GM23338 (cell line): ENCODE results near the gene ITPR3. TPM values are rescaled to one million over a fixed set of nuclear protein-coding genes. Genes with fewer than 3 reads are reported as not detected.

ENCODE experiments used
- ATAC-seq: fragments of 200-7000 bp; cut with Tn5 transposase; 3 replicates; pipeline ENCODE4 v1.9.1; 2020
- DNase-seq: peaks from one replicate; pipeline ENCODE4 v3.0.0-alpha.2; 2015; ENCODE audit warnings: low spot score
- H2AFZ ChIP-seq: fragments of 200-600 bp; sonication (generic); 2 replicates; pipeline ENCODE4 v1.8.0; 2016; ENCODE audit warnings: antibody characterized with exemption, mild to moderate bottlenecking, moderate library complexity
- H3F3A ChIP-seq: fragments of 200-600 bp; sonication (generic); replicated peaks from 2 replicates; pipeline ENCODE4 v1.8.0; 2017; ENCODE audit warnings: antibody characterized with exemption, mixed run types, low read depth
- H3K27ac ChIP-seq: fragments of 200-600 bp; sonication (generic); 2 replicates; pipeline ENCODE4 v1.6.1; 2016; ENCODE audit warnings: low read depth
- H3K27me3 ChIP-seq: fragments of 200-600 bp; sonication (generic); 2 replicates; pipeline ENCODE4 v1.8.0; 2016; ENCODE audit warnings: mild to moderate bottlenecking, mixed run types, moderate library complexity; ENCODE audit not compliant: insufficient read depth
- H3K36me3 ChIP-seq: fragments of 200-600 bp; sonication (generic); 2 replicates; pipeline ENCODE4 v1.8.0; 2016; ENCODE audit warnings: mild to moderate bottlenecking; ENCODE audit not compliant: insufficient read depth
- H3K4me1 ChIP-seq: fragments of 200-600 bp; sonication (generic); 2 replicates; pipeline ENCODE4 v1.8.0; 2016; ENCODE audit warnings: mild to moderate bottlenecking, moderate library complexity; ENCODE audit not compliant: insufficient read depth
- H3K4me2 ChIP-seq: fragments of 200-600 bp; sonication (generic); 2 replicates; pipeline ENCODE4 v1.7.1; 2017; ENCODE audit warnings: mixed run types
- H3K4me3 ChIP-seq: fragments of 200-600 bp; sonication (generic); 2 replicates; pipeline ENCODE4 v1.6.1; 2016; ENCODE audit warnings: mixed run types
- H3K79me2 ChIP-seq: fragments of 200-600 bp; sonication (generic); replicated peaks from 2 replicates; pipeline ENCODE4 v1.8.0; 2017; ENCODE audit warnings: mild to moderate bottlenecking; ENCODE audit not compliant: insufficient read depth
- H3K9me2 ChIP-seq: fragments of 200-600 bp; sonication (generic); 2 replicates; pipeline ENCODE4 v1.8.0; 2017; ENCODE audit not compliant: insufficient read depth
- H4K20me1 ChIP-seq: fragments of 200-600 bp; sonication (generic); replicated peaks from 2 replicates; pipeline ENCODE4 v1.8.0; 2017; ENCODE audit warnings: mild to moderate bottlenecking; ENCODE audit not compliant: insufficient read depth
- H3K27ac Mint-ChIP-seq: 2 replicates; pipeline ENCODE4 v1.8.0; 2020; ENCODE audit warnings: inconsistent platforms, mild to moderate bottlenecking, moderate library complexity, mixed read lengths
- H3K27me3 Mint-ChIP-seq: 3 replicates; pipeline ENCODE4 v1.8.0; 2022; ENCODE audit warnings: low read depth, mild to moderate bottlenecking, moderate library complexity, mixed read lengths, inconsistent platforms; ENCODE audit not compliant: insufficient read depth, poor library complexity
- H3K36me3 Mint-ChIP-seq: 3 replicates; pipeline ENCODE4 v1.8.0; 2021; ENCODE audit warnings: low read depth, mild to moderate bottlenecking, inconsistent platforms, moderate library complexity, mixed read lengths
- H3K4me1 Mint-ChIP-seq: 3 replicates; pipeline ENCODE4 v1.8.0; 2020; ENCODE audit warnings: mild to moderate bottlenecking, inconsistent platforms, mixed read lengths
- H3K4me3 Mint-ChIP-seq: 3 replicates; pipeline ENCODE4 v1.8.0; 2021; ENCODE audit warnings: moderate library complexity, mild to moderate bottlenecking, inconsistent platforms, mixed read lengths
- H3K9me3 Mint-ChIP-seq: 3 replicates; pipeline ENCODE4 v1.8.0; 2020; ENCODE audit warnings: moderate library complexity, mild to moderate bottlenecking, inconsistent platforms, mixed read lengths
- CREB1 ChIP-seq: fragments of 250-450 bp; sonication (Bioruptor Pico); IDR thresholded peaks from 2 replicates; pipeline ENCODE4 v1.5.0; 2020; ENCODE audit warnings: low read depth, mild to moderate bottlenecking, moderate library complexity
- EZH2 ChIP-seq: fragments of 200-600 bp; sonication (generic); IDR thresholded peaks from one replicate; pipeline ENCODE4 v1.8.0; 2017; ENCODE audit warnings: antibody characterized with exemption, mild to moderate bottlenecking, low read depth; ENCODE audit not compliant: unreplicated experiment
- EZH2phosphoT487 ChIP-seq: fragments of 200-600 bp; sonication (generic); IDR thresholded peaks from one replicate; pipeline ENCODE4 v1.8.1; 2018; ENCODE audit warnings: antibody characterized with exemption; ENCODE audit not compliant: unreplicated experiment
- JUNB ChIP-seq: IDR thresholded peaks from one replicate; pipeline ENCODE4 v1.6.1; 2016; ENCODE audit warnings: antibody characterized with exemption; ENCODE audit not compliant: unreplicated experiment
- REST ChIP-seq: IDR thresholded peaks from one replicate; pipeline ENCODE4 v1.6.1; 2018; ENCODE audit warnings: antibody characterized with exemption; ENCODE audit not compliant: unreplicated experiment
- STAT1 ChIP-seq: IDR thresholded peaks from one replicate; pipeline ENCODE4 v1.6.1; 2016; ENCODE audit warnings: antibody characterized with exemption; ENCODE audit not compliant: unreplicated experiment
- ZNF114 ChIP-seq: fragments of 250-450 bp; sonication (Bioruptor Pico); IDR thresholded peaks from 2 replicates; pipeline ENCODE4 v1.5.0; 2020; ENCODE audit warnings: mild to moderate bottlenecking, moderate library complexity
- ZNF331 ChIP-seq: fragments of 250-450 bp; sonication (Bioruptor Pico); IDR thresholded peaks from 2 replicates; pipeline ENCODE4 v1.5.0; 2020; ENCODE audit warnings: low read depth, mild to moderate bottlenecking, moderate library complexity
- polyA plus RNA-seq: library from polyadenylated mRNA; unstranded; fragments of >200 nt; fragmentation: Nextera tagmentation; extraction: Ambion mirVana; gene quantifications from 2 replicates; pipeline ENCODE4 v1.2.1, GENCODE V29; 2016
- total RNA-seq: library from RNA; depleted of rRNA; stranded (reverse); fragments of >200 nt; shearing (Covaris generic); gene quantifications from 2 replicates; pipeline ENCODE4 v1.2.3, GENCODE V29; 2014
- TF ChIP-seq, protein P1 (sequence below): IDR thresholded peaks from 2 replicates; pipeline ENCODE4 v1.6.1; 2016; ENCODE audit warnings: antibody characterized with exemption
- TF ChIP-seq, protein P2 (sequence below): fragments of 250-450 bp; sonication (Bioruptor Pico); IDR thresholded peaks from 2 replicates; pipeline ENCODE4 v1.5.0; 2020; ENCODE audit warnings: mild to moderate bottlenecking, moderate library complexity

The ITPR3 gene
- total and polyA plus RNA-seq, 2 experiments from 2014 or later = 7.3 to 31.9 TPM

DNA sequence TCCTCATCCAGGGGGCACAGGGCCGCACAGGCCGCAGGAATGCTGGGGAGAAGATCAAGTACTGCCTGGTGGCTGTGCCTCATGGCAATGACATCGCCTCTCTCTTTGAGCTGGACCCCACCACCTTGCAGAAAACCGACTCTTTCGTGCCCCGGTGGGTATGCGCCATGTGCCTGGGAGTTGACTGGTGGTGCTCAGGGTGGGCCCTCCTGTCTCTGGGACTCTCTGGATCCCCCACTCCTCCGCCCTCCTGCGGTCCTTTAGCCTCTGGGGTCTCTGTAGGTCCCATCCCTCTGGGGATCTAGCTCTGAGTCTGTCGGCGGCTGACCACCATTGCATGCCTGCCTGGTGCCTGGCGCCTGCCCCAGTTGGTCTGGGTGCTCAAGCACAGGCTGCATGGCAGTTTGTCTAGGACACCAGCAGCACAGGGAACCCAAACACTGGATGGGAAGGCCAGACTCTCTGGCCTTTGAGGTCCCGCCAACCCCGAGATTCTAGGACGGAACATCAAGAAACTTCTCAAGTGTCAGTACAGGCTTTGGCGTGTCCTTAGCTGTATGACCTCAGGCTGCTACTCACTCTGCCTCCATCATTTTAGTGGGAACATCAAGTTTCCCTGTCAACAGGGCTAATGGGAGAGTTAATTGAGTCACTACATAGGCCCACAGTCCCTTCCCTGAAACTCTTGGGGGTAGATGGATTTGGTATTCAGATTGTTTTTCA is 42.8 kb downstream of the ITPR3 start:
- ATAC-seq (no peak), DNase-seq (no peak)
- Histone ChIP-seq H3K36me3 (no peaks in the 10 kb centered on the region; the same call in 1 of the 2 replicates), H4K20me1 (no peaks in the 10 kb centered on the region), H3K4me2 (no peak overlapping the region), H3K4me1 (no peaks in the 10 kb centered on the region), H3K79me2 (no peaks in the 10 kb centered on the region), H2AFZ (no peak overlapping the region), H3F3A (no peaks in the 10 kb centered on the region), H3K27me3 (no peaks in the 10 kb centered on the region), H3K4me3 (no peak overlapping the region), H3K27ac (no peak overlapping the region), H3K9me2 (no peaks in the 10 kb centered on the region)
- TF ChIP-seq, protein P1, sequence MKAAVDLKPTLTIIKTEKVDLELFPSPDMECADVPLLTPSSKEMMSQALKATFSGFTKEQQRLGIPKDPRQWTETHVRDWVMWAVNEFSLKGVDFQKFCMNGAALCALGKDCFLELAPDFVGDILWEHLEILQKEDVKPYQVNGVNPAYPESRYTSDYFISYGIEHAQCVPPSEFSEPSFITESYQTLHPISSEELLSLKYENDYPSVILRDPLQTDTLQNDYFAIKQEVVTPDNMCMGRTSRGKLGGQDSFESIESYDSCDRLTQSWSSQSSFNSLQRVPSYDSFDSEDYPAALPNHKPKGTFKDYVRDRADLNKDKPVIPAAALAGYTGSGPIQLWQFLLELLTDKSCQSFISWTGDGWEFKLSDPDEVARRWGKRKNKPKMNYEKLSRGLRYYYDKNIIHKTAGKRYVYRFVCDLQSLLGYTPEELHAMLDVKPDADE = no peak
- no peak for TF ChIP-seq CREB1 (CRISPR knock-in tag)
- no peak for TF ChIP-seq REST
- TF ChIP-seq STAT1 = no peak
- no peak for TF ChIP-seq ZNF331 (CRISPR knock-in tag)
- TF ChIP-seq, protein P2, sequence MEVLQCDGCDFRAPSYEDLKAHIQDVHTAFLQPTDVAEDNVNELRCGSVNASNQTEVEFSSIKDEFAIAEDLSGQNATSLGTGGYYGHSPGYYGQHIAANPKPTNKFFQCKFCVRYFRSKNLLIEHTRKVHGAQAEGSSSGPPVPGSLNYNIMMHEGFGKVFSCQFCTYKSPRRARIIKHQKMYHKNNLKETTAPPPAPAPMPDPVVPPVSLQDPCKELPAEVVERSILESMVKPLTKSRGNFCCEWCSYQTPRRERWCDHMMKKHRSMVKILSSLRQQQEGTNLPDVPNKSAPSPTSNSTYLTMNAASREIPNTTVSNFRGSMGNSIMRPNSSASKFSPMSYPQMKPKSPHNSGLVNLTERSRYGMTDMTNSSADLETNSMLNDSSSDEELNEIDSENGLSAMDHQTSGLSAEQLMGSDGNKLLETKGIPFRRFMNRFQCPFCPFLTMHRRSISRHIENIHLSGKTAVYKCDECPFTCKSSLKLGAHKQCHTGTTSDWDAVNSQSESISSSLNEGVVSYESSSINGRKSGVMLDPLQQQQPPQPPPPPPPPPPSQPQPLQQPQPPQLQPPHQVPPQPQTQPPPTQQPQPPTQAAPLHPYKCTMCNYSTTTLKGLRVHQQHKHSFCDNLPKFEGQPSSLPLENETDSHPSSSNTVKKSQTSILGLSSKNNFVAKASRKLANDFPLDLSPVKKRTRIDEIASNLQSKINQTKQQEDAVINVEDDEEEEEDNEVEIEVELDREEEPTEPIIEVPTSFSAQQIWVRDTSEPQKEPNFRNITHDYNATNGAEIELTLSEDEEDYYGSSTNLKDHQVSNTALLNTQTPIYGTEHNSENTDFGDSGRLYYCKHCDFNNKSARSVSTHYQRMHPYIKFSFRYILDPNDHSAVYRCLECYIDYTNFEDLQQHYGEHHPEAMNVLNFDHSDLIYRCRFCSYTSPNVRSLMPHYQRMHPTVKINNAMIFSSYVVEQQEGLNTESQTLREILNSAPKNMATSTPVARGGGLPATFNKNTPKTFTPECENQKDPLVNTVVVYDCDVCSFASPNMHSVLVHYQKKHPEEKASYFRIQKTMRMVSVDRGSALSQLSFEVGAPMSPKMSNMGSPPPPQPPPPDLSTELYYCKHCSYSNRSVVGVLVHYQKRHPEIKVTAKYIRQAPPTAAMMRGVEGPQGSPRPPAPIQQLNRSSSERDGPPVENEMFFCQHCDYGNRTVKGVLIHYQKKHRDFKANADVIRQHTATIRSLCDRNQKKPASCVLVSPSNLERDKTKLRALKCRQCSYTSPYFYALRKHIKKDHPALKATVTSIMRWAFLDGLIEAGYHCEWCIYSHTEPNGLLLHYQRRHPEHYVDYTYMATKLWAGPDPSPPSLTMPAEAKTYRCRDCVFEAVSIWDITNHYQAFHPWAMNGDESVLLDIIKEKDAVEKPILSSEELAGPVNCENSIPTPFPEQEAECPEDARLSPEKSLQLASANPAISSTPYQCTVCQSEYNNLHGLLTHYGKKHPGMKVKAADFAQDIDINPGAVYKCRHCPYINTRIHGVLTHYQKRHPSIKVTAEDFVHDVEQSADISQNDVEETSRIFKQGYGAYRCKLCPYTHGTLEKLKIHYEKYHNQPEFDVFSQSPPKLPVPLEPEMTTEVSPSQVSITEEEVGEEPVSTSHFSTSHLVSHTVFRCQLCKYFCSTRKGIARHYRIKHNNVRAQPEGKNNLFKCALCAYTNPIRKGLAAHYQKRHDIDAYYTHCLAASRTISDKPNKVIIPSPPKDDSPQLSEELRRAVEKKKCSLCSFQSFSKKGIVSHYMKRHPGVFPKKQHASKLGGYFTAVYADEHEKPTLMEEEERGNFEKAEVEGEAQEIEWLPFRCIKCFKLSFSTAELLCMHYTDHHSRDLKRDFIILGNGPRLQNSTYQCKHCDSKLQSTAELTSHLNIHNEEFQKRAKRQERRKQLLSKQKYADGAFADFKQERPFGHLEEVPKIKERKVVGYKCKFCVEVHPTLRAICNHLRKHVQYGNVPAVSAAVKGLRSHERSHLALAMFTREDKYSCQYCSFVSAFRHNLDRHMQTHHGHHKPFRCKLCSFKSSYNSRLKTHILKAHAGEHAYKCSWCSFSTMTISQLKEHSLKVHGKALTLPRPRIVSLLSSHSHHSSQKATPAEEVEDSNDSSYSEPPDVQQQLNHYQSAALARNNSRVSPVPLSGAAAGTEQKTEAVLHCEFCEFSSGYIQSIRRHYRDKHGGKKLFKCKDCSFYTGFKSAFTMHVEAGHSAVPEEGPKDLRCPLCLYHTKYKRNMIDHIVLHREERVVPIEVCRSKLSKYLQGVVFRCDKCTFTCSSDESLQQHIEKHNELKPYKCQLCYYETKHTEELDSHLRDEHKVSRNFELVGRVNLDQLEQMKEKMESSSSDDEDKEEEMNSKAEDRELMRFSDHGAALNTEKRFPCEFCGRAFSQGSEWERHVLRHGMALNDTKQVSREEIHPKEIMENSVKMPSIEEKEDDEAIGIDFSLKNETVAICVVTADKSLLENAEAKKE = no peak
- TF ChIP-seq EZH2phosphoT487 = no peak
- TF ChIP-seq ZNF114 (CRISPR knock-in tag) = no peak
- TF ChIP-seq EZH2 = no peak
- TF ChIP-seq JUNB = no peak
- Mint-ChIP-seq H3K4me3 (no peak overlapping the region), H3K4me1 (no peaks in the 10 kb centered on the region), H3K36me3 (peaks cover 16% of the 10 kb centered on the region), H3K27me3 (peaks cover 8% of the 10 kb centered on the region), H3K27ac (no peak overlapping the region), H3K9me3 (no peaks in the 10 kb centered on the region)
